ENCODE results near the gene UBASH3B. TPM values are rescaled to one million over a fixed set of nuclear protein-coding genes. Genes with fewer than 3 reads are reported as not detected.
"Not testable (repeated sequence)": the region's sequence is repeated elsewhere in the genome, so short reads cannot be mapped to it uniquely, and the experiment has no call there.

Gene UBASH3B
- total and polyA plus RNA-seq, 9 donors: 0.31 to 5.9 (median 1.8) TPM

- Histone ChIP-seq H3K9me3 (no peaks in the 10 kb centered on the region), H3K27ac (no peak overlapping the region), H3K27me3 (no peaks in the 10 kb centered on the region), H3K36me3 (no peaks in the 10 kb centered on the region), H3K4me3 (no peak overlapping the region), H3K4me1 (ENCODE audit: insufficient read depth) (no peaks in the 10 kb centered on the region)
- 84 to 92% (median 87%) methylated on average over 5 of the region's 5 CpGs for WGBS, 3 donors
- TF ChIP-seq EP300 (IDR thresholded peaks at IDR 0.05): no peak
- TF ChIP-seq CTCF (IDR thresholded peaks at IDR 0.05): no peak
- no peak for TF ChIP-seq POLR2A (IDR thresholded peaks at IDR 0.05)
- DNase-seq: no peak
- intact Hi-C loops (cut with DNase I): no loop called here
These were observed 38.2 kb upstream of the UBASH3B start for GRCh38 chr11:122617297-122617696.

GRCh38 chr11:122617926-122618325 is 37.6 kb upstream of the UBASH3B start:
- TF ChIP-seq CTCF (IDR thresholded peaks at IDR 0.05): no peak
- DNase-seq: no peak
- Histone ChIP-seq H3K27me3 (no peaks in the 10 kb centered on the region), H3K9me3 (no peaks in the 10 kb centered on the region), H3K4me3 (no peak overlapping the region), H3K36me3 (no peaks in the 10 kb centered on the region), H3K4me1 (ENCODE audit: insufficient read depth) (no peaks in the 10 kb centered on the region), H3K27ac (no peak overlapping the region)
- WGBS, 3 donors: 75 to 86% (median 80%) methylated on average over 6 of the region's 6 CpGs
- intact Hi-C loops (cut with DNase I): no loop called here

DNA sequence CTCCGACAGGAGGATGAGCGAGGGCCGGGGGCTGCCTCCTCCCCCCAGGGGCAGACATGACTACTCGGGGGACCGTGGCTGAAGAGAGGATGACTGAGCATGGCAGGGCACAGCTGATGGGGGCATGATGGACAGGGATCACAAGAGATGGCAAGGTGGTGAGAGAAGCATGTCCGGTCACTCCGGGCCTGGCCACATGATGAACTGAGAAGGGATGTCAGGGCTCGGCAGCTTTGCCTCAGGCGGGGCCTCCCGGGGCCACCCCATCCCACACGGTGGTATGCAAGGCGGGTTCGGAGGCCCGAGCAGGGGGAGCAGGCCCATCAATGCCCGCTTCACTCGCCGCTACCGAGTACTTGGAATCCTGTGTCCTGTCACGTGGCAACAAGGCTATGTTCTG is 36.6 kb upstream of the UBASH3B start:
- Histone ChIP-seq H3K27me3 (no peaks in the 10 kb centered on the region), H3K9me3 (no peaks in the 10 kb centered on the region), H3K4me1 (ENCODE audit: insufficient read depth) (no peaks in the 10 kb centered on the region), H3K27ac (no peak overlapping the region), H3K36me3 (no peaks in the 10 kb centered on the region), H3K4me3 (no peak overlapping the region)
- DNase-seq: no peak
- TF ChIP-seq POLR2A (IDR thresholded peaks at IDR 0.05) (no peak), EP300 (IDR thresholded peaks at IDR 0.05) (no peak)
- 90 to 96% (median 94%) methylated on average over 19 of the region's 19 CpGs for WGBS, 3 donors
- intact Hi-C loops (cut with DNase I): no loop called here

- WGBS, 3 donors: 93 to 99% (median 96%) methylated on average over 3 of the region's 3 CpGs
- H3K27ac ChIP-seq: no peak overlapping the region
- intact Hi-C loops (cut with DNase I): no loop called here
- no peaks in the 10 kb centered on the region for H3K9me3 ChIP-seq
- no peaks in the 10 kb centered on the region for H3K36me3 ChIP-seq
- H3K27me3 ChIP-seq: no peaks in the 10 kb centered on the region
- H3K4me1 ChIP-seq (ENCODE audit: insufficient read depth): no peaks in the 10 kb centered on the region
- TF ChIP-seq CTCF (IDR thresholded peaks at IDR 0.05) (no peak), POLR2A (IDR thresholded peaks at IDR 0.05) (no peak)
- H3K4me3 ChIP-seq: no peak overlapping the region
- no peak for DNase-seq
These were observed 35.8 kb upstream of the UBASH3B start for GRCh38 chr11:122619757-122620156.

DNA sequence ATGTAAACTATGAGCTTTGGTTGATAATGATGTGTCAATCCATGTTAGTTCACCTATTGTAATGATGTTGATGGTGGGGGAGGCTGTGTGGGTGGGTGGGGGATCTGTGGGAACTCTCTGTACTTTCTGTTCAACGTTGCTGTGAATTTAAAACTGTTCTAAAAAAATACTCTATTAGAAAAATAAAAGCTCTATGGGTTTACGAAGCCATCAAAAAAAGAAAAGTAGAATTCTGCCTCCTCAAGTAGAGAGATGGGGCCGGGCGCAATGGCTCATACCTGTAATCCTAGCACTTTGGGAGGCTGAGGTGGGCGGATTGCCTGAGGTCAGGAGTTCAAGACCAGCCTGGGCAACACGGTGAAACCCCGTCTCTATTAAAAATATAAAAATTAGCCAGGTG is 30.0 kb upstream of the UBASH3B start:
- DNase-seq: not testable (repeated sequence)
- WGBS, 3 donors: 65 to 72% (median 69%) methylated on average over 7 of the region's 7 CpGs
- intact Hi-C loops (cut with DNase I): loop anchor here in 1 of 4 donors (5.0 kb wide), 1 partner anchor 157 kb away; no protein-coding TSS in a partner anchor

More for the DNA sequence above, 30.0 kb upstream of the UBASH3B start:
- not testable (repeated sequence) for H3K4me1 ChIP-seq (ENCODE audit: insufficient read depth); H3K9me3 ChIP-seq; H3K27me3 ChIP-seq; H3K27ac ChIP-seq; H3K4me3 ChIP-seq; H3K36me3 ChIP-seq
